ENCODE measurements around the gene HMCES.
"Not testable (repeated sequence)": the region's sequence is repeated elsewhere in the genome, so short reads cannot be mapped to it uniquely, and the experiment has no call there.

The HMCES gene

DNA sequence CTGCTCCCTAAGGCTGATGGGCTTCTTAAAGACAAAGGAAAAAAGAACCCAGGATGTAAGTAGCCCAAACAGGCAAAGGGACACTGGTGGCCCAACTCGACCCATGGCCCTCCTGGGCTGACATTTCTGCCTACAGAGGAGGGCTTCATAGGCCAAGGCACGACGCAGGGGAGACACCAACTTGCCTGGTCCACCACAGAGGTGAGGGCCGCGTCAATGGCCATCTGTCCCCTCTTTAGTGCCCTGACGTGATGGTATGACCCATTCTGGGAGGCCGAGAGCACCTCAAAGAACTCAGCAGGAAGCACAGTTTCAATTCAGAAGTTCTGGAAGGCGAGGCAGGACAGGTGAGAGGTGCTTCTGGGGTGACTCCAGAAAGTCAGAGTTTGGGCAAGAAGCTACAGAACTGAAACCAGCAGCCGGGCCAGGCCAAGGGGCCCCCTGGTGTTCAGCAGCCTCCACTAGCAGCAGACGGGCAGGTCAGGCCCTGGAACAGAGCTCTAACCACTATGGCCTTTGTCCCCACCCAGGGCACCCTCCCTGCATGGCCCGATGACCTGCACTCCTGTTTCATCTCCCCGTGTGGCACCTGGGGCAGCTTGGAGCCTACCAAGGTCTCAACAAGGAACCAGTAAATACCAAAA, 45.1 kb downstream of the HMCES start:
- DNase-seq = no peak

DNA sequence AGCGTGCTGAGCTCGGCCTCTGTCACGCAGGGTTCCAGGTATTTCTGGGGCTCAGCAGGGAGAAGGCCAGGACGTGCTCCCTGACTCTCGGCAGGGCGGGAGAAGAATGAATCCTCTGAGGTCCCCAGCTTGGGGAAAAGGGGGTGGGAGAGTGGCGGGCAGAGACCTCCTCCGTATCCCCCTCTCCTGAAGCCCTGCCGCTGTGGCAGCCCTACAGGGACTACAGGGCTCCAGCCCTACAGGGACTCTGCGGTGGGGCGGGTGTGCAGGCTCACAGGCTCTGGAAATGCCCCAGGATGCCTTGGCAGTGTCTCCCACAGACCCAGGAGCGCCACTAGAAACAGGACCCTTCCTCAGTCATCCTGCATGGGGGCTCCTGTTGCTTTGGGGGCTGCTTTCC, 46.2 kb downstream of the HMCES start:
- no peak for DNase-seq

DNA sequence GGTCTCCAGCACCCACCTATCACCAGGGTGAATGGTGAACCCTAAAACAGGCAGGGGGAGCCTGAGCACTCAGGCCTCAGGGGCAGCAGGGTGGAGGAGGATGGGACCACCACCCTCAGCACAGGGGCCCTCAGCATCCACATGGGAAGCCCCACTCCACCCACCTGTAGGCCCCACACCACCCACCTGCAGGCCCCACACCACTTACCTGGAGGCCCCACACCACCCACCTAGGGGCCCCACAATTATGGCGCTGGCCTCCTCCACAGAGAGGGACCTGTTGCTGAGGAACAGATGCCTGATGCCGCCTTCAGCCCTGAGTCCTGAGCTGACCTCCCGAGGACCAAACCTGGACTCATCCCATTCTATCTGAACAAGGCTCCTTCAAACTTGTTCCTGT, 46.7 kb downstream of the HMCES start:
- no peak for DNase-seq

DNA sequence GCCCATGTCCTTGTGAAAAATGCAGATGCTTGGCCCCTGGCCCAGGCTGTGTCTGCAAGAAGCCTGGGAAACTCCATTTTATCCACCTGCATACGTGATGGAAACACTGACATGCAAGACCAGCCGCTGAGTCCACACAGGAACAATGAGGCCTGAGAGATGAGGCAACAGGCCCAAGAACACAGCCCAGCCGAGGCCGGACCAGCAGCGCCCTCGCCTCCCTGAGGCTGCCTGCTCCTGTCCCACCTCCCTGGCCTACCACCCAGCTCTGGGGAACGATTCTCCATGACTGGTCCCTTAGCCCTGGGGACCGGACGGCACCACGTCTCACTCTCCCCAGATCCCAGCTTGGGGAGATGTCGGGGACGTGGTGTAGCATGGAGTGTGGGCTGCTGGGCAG, 47.5 kb downstream of the HMCES start:
- DNase-seq = no peak

DNA sequence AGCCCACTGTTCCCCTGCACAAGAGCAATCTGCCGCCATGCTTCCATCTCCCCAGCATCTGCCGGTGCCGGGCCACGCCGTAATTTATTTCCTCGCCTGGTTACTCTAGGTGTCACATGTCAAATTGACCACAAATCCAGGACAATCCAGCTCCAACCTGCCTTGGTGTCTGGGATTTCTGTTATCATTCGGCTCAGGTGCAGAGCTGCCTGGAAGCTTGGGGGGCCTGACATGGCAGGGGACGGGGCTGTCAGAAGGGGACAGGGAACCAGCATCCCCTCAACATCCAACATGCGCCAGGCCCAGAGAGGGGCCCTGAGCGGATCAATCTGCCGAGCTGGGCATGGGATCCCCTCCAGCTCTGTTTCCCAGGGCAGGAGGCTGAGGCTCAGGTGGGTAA, 47.9 kb downstream of the HMCES start:
- DNase-seq = no peak

DNA sequence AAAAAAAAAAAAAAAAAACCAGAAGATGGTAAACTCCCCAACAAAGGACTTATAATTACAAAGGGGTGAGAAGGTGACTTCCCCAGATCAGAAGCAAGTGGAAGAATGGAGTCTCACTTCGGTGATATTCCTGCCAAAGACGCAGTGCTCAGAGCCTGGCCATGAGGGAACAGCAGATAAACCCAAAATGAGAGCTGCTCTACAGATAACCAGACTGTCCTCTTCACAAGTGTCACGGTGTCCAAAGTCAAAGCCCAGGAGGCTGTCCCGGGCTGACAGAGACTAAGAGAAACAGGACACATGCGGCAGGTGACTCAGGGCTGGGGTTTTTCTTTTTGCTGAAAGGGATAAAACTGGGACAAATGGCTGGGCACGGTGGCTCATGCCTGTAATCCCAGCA, 48.8 kb downstream of the HMCES start:
- DNase-seq = no peak

DNA sequence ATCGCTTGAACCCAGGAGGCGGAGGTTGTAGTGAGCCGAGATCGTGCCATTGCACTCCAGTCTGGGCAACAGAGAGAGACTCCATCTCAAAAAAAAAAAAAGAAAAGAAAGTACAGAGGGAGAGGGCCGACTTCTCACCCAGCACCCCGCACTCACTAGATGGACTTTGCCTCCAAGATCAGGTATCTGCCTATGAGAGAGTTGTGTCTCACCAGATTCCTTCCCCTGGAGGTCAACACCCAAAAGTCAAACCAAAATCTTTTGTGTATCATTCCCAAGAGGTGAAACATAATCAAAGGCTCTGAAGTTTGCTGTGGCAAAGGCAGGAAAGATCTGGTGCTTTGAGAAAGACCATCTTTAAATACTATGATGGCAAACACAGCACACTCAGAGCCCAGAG, 51.2 kb downstream of the HMCES start:
- DNase-seq = no peak

DNA sequence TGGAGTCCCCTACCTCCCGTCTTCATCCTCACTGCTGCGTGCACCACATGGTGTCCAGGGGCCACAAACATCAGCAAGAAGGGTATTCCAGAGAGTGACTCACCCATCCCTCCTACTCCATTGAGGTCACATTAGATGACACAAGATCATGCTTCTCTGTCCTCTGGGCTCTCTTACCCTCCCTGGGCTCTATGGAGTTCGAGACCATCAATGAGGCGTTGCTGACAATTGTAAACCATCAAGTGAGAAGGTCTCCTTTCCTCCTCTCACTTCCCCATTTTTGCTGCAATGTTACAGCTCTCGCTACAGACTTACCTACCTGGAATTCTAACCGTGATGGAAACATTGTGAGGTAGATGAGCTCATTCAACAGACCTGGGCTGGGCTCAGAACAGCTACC, 51.7 kb downstream of the HMCES start:
- no peak for DNase-seq

DNA sequence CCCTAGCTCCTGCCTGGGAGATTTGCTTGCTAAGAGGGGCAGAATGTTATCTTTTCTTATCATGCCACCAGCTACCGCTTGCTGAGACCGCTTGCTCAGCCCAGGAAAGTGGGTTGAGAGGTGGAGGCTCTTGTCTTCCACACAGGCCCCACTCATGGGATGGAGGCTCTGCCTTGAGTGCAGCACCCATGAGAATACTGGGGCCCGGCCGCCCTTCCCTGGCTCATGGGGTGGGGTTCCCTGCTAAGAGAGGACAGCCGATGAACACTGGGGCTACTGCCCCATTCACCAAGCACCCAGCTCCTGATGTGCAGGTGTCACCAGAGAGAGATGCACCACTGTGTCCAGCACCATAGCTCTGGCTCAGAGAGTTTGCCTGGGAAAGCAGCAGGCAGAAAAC, 55.2 kb downstream of the HMCES start:
- no peak for DNase-seq

DNA sequence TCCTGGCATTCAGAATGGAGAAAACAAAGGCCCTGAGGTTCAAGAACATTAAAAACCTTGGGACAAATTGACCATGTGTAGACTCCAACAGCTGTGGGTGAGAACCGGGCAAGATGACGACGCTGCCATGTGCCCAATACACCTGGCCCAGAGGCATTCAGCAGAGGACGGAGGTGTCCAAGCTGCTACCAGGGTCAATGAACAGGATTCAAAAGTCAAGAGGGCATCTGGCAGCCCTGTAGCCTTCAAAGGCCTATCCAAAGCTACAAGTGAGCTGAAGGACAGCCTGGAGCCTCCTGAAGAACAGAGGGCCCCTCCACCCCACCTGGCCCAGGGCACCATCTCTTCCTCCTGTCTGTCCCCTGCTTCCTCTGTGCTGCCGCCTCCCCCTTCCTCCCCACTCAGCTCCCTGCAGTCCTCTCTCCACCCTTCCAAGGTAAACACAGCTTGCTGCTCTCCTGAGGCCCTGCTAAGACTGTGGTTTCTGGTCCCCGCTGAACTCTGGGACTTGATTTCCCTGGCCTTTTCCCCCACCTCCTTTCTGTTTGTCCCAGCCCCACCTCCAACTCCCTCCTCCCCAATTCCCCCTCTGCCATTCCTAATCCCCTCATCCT, 57.5 kb downstream of the HMCES start:
- DNase-seq = no peak

DNA sequence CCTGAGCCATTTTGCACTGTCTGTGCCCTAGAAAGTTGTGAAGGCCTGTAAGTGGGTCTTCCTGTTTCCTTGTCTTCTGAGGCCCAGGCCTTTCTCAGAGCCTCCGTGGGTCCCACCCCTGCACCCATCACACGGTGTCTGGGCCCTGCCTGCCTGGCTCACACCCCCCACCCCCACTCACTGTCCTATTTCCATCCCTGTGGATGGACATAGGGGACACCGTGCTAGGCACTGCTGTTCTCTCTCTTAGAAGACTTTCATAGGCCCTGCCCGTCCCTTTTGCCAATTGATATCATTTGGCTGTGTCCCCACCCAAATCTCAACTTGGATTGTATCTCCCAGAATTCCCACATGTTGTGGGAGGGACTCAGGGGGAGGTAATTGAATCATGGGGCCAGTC, 59.0 kb downstream of the HMCES start:
- DNase-seq = not testable (repeated sequence)

DNA sequence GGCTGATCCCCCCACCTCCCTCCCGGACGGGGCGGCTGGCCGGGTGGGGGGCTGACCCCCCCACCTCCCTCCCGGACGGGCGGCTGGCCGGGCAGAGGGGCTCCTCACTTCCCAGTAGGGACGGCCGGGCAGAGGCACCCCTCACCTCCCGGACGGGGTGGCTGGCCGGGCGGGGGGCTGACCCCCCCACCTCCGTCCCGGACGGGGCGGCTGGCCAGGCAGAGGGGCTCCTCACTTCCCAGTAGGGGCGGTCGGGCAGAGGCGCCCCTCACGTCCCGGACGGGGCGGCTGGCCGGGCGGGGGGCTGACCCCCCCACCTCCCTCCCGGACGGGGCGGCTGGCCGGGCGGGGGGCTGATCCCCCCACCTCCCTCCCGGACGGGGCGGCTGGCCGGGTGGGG, 60.5 kb downstream of the HMCES start:
- not testable (repeated sequence) for DNase-seq

DNA sequence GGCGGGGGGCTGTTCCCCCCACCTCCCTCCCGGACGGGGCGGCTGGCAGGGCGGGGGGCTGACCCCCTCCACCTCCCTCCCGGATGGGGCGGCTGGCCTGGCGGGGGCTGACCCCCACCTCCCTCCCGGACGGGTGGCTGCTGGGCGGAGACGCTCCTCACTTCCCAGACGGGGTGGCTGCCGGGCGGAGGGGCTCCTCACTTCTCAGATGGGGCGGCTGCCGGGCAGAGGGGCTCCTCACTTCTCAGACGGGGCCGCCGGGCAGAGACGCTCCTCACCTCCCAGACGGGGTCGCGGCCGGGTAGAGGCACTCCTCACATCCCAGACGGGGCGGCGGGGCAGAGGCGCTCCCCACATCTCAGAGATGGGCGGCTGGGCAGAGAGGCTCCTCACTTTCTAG, 61.2 kb downstream of the HMCES start:
- DNase-seq = not testable (repeated sequence)

DNA sequence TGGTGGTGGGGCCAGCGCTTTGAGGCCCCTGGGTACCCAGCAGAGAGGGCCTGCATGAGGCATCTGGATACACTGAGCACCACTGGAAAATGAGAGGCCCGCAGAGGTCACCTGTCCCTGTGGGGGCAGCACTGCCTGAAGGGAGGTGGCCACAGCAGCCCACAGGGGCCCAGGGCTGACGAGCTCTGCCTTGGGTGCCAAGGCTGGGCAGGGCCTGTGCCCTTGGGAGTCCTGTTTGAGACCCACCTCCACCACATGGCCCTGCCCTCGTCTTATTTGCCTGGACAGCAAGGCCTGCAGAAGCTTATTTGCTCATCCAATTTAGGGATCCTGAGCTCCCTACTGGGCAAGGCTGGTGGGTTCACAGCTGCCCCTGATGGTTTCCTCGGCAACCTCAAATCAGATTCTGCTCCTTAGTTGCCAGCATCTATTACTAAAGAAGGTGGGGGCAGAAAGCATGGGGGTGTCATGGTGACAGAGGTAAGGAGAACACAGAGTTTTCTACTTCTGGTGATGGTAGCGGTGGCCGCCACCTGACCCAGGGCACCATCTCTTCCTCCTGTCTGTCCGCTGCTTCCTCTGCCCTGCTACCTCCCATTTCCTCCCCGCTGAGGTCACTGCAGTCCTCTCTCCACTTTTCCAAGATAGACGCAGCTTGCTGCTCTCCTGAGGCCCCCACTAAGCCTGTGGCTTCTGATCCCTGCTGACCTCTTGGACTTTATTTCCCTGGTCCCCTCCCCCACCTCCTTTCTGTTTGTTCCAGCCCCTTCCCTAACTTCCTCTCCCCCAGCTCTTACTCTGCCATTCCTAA, 62.9 kb downstream of the HMCES start:
- DNase-seq = no peak

DNA sequence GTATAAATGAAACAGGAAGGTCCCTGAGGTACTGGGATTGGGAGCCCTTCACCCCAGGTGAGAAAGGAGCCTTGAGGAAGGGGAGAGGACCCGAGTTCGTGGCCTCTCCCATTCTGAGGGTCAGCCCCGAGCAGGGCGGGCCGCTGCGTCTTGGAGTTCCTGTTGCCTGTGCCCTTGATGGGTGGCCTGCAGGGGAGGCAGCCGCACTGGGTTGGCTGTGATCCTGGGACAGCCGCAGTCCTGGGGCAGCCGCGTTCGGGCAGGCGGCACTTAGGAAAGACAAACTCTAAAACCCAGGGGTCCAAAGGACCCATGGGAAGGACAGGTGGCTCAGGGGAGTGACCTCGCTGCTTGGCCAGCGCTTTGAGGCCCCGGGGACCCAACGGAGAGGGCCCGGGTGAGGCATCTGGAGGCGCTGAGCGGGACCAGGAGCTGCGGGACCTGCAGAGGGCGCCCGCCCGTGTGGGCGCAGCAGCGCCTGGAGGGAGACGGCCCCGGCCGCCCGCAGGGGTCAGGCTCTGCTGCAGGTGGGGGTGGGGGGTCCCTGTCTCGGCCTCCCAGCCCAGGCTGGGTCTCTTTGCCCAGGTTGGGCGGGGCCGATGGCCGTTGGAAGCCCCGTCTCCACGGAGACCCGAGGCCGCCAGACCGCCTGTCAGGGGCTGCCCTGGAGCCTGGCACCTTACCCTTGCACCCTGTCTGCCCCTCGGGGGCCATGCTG, 65.1 kb downstream of the HMCES start:
- DNase-seq = peak; percentile 8

DNA sequence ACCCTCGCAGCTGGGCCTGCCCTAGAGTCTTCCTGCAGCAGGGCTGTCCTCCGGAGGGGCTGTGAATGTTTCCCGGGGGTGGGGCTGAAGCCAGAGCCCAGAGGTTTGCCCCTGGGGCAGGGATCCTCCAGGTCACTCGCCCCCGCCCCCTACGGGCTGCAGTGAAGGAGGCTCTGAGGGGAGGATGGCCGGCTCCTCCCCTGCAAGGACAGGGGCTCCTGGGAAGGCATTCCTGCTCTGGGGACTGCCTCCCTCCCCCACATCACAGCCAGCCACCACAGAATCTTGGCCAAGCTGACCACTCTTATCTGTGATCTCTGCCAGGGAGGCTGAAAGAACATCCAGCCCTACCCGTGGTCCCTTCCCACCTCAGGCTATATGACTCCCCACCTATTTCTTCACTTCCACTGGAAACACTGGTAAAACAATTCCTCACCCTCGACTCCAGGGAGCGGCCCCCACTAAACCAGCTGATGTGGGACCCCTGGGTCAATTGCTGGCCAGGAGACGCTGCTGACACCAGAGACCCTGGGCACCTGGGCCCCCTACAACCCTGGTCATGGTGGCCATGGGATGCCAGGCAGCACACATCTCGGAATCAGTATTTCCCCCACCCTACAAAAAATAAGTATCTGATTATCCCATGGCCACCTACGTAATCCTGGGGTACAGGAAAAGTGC, 66.0 kb downstream of the HMCES start:
- DNase-seq = no peak

DNA sequence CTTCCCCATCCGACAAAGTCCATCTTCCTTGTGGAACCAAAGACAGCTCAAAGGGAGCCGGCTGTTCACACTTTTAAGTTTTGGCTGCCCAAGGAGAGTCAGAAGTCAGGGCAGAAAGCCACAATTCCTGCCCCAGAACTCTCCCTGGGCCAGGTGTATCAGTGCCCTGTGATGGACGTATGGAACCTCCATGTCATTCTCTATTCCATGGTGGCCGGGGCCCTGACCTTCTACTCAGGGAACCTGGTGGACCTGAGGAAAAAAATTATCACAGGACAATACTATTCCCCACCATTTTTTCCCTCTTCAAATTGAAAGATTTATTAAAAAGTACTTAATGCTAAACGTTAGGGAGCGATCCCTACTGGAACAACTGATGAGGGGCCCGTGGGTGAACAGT, 66.6 kb downstream of the HMCES start:
- DNase-seq = no peak

DNA sequence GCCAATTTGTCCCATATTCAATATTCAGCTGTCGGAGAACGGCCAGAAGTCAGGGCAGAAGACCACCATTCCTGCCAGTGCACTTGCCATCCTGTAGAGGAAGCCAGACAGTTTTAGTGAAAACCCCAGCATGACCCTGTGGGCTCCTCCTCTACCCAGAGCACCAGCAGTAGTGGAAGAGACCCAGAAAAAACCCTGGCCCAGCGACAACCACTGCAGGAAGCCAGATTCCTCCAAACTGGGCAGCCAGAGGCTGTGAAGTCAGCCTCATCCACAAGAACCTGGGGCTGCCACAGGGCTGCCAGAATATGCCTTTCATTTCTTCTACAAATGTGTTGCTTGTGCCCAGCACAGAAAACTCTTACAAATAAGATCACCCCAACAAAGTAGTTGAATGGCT, 67.3 kb downstream of the HMCES start:
- DNase-seq = no peak

DNA sequence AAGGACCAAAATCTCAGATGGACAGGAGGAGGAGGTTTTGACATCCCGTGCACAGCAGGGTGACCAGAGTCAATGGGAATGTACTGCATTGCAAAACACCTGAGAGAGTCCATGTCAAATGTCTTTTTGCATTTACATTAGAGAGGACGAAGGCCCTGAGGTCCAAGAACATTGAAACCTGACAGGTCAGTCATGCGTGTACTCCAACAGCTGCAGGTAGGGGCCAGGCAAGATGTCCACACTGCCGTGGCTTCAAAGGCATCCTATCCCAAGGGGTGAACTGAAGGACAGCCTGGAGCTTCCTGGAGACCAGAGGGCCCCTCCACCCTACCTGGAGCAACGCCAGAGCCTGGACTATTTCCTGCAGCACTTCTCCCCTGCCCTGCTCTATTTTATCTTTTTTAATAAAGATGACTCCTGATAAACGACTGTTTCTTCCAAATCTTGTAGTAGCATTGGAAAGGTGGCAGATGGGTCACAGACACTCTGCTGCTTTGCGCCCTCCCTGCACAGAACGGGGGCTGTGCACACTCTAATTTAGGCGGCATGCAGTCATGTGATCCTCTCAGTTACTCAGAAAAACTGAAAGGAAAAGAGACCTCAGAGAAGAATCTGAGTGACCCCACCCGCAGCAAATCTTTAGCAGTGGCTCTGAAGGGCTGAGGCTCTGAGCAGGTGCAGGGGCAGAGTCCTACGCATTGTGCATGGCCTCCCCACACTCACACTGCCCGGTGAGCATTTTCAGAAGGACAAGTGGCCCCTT, 68.2 kb downstream of the HMCES start:
- no peak for DNase-seq

DNA sequence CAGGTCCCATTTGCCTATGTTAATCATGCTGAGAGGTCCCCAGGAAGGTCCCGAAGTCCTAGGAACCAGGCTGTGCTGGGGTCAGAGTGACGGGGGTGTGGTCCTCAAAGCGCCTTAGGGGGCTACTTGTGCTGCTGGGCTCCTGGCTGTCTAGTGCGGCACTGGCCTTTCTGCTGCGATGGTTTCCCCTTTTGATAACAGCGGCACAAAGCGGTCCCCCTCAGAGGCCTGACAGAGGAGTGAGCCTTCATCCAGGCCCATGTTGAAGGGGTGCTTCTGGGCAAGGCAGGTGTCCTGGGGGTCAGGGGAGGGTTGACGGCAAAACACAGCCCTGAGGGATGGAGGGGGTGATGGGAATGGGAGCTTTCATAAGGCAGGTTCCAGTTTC, 68.8 kb downstream of the HMCES start:
- no peak for DNase-seq

DNA sequence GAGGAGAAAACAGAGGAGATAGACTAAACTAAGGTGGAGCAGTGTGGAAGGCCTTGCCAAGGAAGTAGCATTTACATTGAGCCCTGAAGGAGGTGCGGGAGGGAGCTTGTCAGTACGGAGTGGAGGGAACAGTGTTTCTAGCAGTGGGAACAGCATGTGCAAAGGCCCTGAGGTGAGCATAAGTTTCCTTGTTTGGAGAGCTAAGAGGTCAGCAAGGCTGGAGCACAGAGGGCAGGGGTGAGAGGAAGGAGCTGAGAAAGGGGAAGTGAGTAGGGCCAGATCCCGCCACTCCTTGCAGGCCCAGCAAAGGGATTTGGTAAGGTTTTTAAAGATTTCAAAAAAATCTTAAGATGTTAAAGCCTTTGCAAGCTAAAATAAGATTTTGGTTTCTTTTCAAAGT, 70.1 kb downstream of the HMCES start:
- no peak for DNase-seq

DNA sequence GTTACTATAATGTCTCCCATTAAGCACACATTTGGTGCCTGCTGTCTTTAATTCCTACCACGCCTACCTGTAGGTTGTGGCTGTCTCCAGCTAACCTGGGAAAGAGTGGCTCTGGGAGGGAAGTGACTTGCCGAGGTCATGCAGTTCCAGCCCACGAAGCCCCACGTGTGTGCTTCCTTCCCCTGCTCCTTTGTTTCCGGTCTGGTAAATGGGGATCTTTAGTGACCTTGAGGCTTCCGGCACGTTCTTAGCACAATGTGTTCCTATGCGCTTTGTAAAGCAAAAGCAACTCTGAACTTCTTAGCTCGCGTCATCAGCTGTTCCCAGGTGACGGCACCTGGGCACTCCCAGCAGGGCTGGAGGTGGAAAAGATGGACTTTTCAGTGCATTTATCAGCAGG, 70.5 kb downstream of the HMCES start:
- not testable (repeated sequence) for DNase-seq
